ENCODE data around the gene USP28.

DNA sequence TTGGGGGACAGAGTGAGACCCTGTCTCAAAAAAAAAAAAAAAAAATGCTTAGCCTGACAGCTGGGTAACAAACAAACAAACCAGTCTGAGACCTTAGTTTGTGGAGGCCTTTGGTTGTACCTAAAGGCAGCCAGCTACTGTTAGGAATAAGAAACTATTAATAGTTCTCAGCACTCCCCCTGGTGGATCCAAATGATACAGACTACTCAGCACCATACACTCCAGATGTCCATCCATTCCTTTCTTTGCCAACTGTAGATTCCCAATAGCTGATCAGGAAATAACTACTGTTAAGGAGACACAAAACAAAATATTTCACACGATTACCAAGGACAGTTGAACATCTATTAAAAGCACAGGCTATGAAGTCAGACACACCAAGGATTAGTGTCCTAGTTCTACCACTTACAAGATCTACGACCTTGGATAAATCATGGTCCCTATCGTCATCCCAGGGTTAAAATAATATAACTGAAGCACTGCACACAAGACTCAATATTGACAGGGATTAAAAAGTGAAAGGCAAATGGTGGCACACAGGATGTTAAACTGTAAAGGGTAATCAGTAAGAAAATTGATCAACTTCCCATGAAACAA, 78.6 kb downstream of the USP28 start:
- no peak for TF ChIP-seq EZH2 (IDR thresholded peaks at IDR 0.05; ENCODE audit: borderline replicate concordance, low read depth, low read length, poor library complexity, severe bottlenecking)
- TF ChIP-seq, protein P1, sequence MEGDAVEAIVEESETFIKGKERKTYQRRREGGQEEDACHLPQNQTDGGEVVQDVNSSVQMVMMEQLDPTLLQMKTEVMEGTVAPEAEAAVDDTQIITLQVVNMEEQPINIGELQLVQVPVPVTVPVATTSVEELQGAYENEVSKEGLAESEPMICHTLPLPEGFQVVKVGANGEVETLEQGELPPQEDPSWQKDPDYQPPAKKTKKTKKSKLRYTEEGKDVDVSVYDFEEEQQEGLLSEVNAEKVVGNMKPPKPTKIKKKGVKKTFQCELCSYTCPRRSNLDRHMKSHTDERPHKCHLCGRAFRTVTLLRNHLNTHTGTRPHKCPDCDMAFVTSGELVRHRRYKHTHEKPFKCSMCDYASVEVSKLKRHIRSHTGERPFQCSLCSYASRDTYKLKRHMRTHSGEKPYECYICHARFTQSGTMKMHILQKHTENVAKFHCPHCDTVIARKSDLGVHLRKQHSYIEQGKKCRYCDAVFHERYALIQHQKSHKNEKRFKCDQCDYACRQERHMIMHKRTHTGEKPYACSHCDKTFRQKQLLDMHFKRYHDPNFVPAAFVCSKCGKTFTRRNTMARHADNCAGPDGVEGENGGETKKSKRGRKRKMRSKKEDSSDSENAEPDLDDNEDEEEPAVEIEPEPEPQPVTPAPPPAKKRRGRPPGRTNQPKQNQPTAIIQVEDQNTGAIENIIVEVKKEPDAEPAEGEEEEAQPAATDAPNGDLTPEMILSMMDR (conservative IDR thresholded peaks at IDR 0.05; ENCODE audit: low read depth, low read length), result peak; percentile 81
